ENCODE results near the gene NSUN2.

- no peak for TF ChIP-seq POLR2A (IDR thresholded peaks at IDR 0.05)
- no peak for TF ChIP-seq CTCF (IDR thresholded peaks at IDR 0.05)
Observed at GRCh38 chr5:6680922-6681321, 48.1 kb upstream of the NSUN2 start.

Measured in uterus (tissue), 2 donors.